Stimulated activated CD8-positive, alpha-beta memory T cell treated with anti-CD3 and anti-CD28 coated beads, Interleukin-7, amount 100 ng/mL, for 4 hours (primary cell): Measurements from ENCODE around the gene ZNF532.
"Not testable (repeated sequence)": the region's sequence is repeated elsewhere in the genome, so short reads cannot be mapped to it uniquely, and the experiment has no call there.

Source experiments
- DNase-seq, 2 donors: peaks; one replicate each; pipeline ENCODE4 v3.0.0-alpha.2; 2020; ENCODE audit warnings: low read depth in 2 of 2

ZNF532 gene

GRCh38 chr18:58850786-58851469, 13.7 kb upstream of the ZNF532 start:
- DNase-seq: no peak

GRCh38 chr18:58851856-58852255, 12.8 kb upstream of the ZNF532 start:
- no peak for DNase-seq

GRCh38 chr18:58852629-58853028, 12.0 kb upstream of the ZNF532 start:
- DNase-seq: no peak

- DNase-seq: no peak
These were observed 11.1 kb upstream of the ZNF532 start for GRCh38 chr18:58853561-58853960.

- DNase-seq: not testable (repeated sequence)
These were observed 9.2 kb upstream of the ZNF532 start for GRCh38 chr18:58855521-58855920.

- DNase-seq: no peak
These were observed 7.8 kb upstream of the ZNF532 start for GRCh38 chr18:58856881-58857280.

- no peak for DNase-seq
These were observed 5.8 kb upstream of the ZNF532 start for GRCh38 chr18:58858591-58859468.

GRCh38 chr18:58859907-58860306, 4.8 kb upstream of the ZNF532 start:
- DNase-seq: no peak

GRCh38 chr18:58860747-58861231, 3.9 kb upstream of the ZNF532 start:
- no peak for DNase-seq

- no peak for DNase-seq
These were observed 3.3 kb upstream of the ZNF532 start for GRCh38 chr18:58861353-58861752.

GRCh38 chr18:58861861-58862301, 2.8 kb upstream of the ZNF532 start:
- no peak for DNase-seq

GRCh38 chr18:58862356-58862755, 2.3 kb upstream of the ZNF532 start:
- DNase-seq: no peak

GRCh38 chr18:58862851-58863538, 1.7 kb upstream of the ZNF532 start:
- no peak for DNase-seq

GRCh38 chr18:58863539-58864145, 1.0 kb upstream of the ZNF532 start:
- peak in 1 of 2 donors; percentile 17 for DNase-seq

GRCh38 chr18:58865033-58865590, 435 bp downstream of the ZNF532 start:
- no peak for DNase-seq

GRCh38 chr18:58865701-58866065, 1.0 kb downstream of the ZNF532 start:
- no peak for DNase-seq

GRCh38 chr18:58866066-58866772, 1.5 kb downstream of the ZNF532 start:
- no peak for DNase-seq

GRCh38 chr18:58866773-58867150, 2.1 kb downstream of the ZNF532 start:
- no peak for DNase-seq

- DNase-seq: no peak
These were observed 2.7 kb downstream of the ZNF532 start for GRCh38 chr18:58867281-58867961.

GRCh38 chr18:58868440-58868839, 3.8 kb downstream of the ZNF532 start:
- DNase-seq: no peak
